PC-3 (cell line): ENCODE data around the gene TANK.

ENCODE experiments used
- EZH2 ChIP-seq: fragments of 300-600 bp; sonication (generic); IDR thresholded peaks from one replicate; pipeline ENCODE4 v1.6.1; 2017; ENCODE audit warnings: antibody characterized with exemption, mild to moderate bottlenecking, low read length; ENCODE audit not compliant: unreplicated experiment
- TF ChIP-seq, protein P1 (sequence below): fragments of 300-600 bp; sonication (generic); conservative IDR thresholded peaks from 2 replicates; pipeline ENCODE4 v1.5.1; 2017; ENCODE audit warnings: antibody characterized with exemption, low read depth, mild to moderate bottlenecking, low read length

DNA sequence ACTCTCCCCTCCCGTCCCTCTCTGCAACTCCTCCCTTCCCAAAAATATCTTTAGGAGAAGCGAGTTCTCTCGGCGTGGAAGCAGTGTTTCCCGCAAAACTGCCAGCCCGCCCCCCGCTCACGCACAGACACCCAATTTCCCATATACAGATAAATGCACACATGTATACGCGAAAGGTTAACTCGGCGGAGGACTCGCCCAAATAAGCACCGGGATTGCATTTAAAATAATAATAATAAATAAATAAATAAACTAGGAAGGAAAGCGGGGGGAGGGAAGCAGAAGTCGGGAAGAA, 78.0 kb downstream of the TANK start:
- TF ChIP-seq, protein P1, sequence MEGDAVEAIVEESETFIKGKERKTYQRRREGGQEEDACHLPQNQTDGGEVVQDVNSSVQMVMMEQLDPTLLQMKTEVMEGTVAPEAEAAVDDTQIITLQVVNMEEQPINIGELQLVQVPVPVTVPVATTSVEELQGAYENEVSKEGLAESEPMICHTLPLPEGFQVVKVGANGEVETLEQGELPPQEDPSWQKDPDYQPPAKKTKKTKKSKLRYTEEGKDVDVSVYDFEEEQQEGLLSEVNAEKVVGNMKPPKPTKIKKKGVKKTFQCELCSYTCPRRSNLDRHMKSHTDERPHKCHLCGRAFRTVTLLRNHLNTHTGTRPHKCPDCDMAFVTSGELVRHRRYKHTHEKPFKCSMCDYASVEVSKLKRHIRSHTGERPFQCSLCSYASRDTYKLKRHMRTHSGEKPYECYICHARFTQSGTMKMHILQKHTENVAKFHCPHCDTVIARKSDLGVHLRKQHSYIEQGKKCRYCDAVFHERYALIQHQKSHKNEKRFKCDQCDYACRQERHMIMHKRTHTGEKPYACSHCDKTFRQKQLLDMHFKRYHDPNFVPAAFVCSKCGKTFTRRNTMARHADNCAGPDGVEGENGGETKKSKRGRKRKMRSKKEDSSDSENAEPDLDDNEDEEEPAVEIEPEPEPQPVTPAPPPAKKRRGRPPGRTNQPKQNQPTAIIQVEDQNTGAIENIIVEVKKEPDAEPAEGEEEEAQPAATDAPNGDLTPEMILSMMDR: no peak
- no peak for TF ChIP-seq EZH2
